Measurements from ENCODE around the gene NRAP. TPM values are rescaled to one million over a fixed set of nuclear protein-coding genes. Genes with fewer than 3 reads are reported as not detected.

The NRAP gene
- total RNA-seq, 1 experiment from 2014 or later = not detected

GRCh38 chr10:113600569-113600968 lies 63.3 kb downstream of the NRAP start:
- Histone ChIP-seq H4K20me1 (ENCODE audit: insufficient read depth) (no peaks in the 10 kb centered on the region), H3K4me2 (no peak overlapping the region), H2AFZ (no peak overlapping the region), H3K79me2 (ENCODE audit: low read depth) (no peaks in the 10 kb centered on the region), H3K27ac (no peak overlapping the region), H3F3A (ENCODE audit: insufficient read depth, low read depth) (no peaks in the 10 kb centered on the region), H3K9me3 (ENCODE audit: insufficient read depth, low read depth) (no peaks in the 10 kb centered on the region), H3K4me1 (replicated peaks; ENCODE audit: insufficient read depth) (no peaks in the 10 kb centered on the region), H3K9me2 (ENCODE audit: insufficient read depth) (no peaks in the 10 kb centered on the region), H3K4me3 (no peak overlapping the region), H3K27me3 (ENCODE audit: insufficient read depth, low read depth) (peaks cover 67% of the 10 kb centered on the region), H3K36me3 (ENCODE audit: low read depth) (no peaks in the 10 kb centered on the region)
- no peak for DNase-seq
- POLR2A ChIA-PET (ENCODE audit: unreplicated experiment) = no interaction called here
- CTCF ChIA-PET = no interaction called here
- intact Hi-C loops (cut with micrococcal nuclease; ENCODE audit: unreplicated experiment) = no loop called here
- no TSS peak for BruUV-seq (replicated peaks)
- no peak for TF ChIP-seq EZH2 (IDR thresholded peaks at IDR 0.05; ENCODE audit: low read depth)
- no peak for TF ChIP-seq CTCF (conservative IDR thresholded peaks at IDR 0.05)

- DNase-seq = no peak
- Histone ChIP-seq H4K20me1 (ENCODE audit: insufficient read depth) (no peaks in the 10 kb centered on the region), H3K27me3 (ENCODE audit: insufficient read depth, low read depth) (peaks cover 81% of the 10 kb centered on the region), H3F3A (ENCODE audit: insufficient read depth, low read depth) (no peaks in the 10 kb centered on the region), H3K4me1 (replicated peaks; ENCODE audit: insufficient read depth) (no peaks in the 10 kb centered on the region), H3K79me2 (ENCODE audit: low read depth) (no peaks in the 10 kb centered on the region), H3K9me2 (ENCODE audit: insufficient read depth) (no peaks in the 10 kb centered on the region), H2AFZ (no peak overlapping the region), H3K27ac (no peak overlapping the region), H3K9me3 (ENCODE audit: insufficient read depth, low read depth) (no peaks in the 10 kb centered on the region), H3K36me3 (ENCODE audit: low read depth) (no peaks in the 10 kb centered on the region), H3K4me2 (no peak overlapping the region), H3K4me3 (no peak overlapping the region)
- POLR2A ChIA-PET (ENCODE audit: unreplicated experiment) = no interaction called here
- BruUV-seq (replicated peaks) = no TSS peak
- TF ChIP-seq CTCF (conservative IDR thresholded peaks at IDR 0.05) (no peak), EZH2 (IDR thresholded peaks at IDR 0.05; ENCODE audit: low read depth) (no peak)
- intact Hi-C loops (cut with micrococcal nuclease; ENCODE audit: unreplicated experiment) = no loop called here
- CTCF ChIA-PET = no interaction called here
Measured at GRCh38 chr10:113594652-113595051, 69.2 kb downstream of the NRAP start.

GRCh38 chr10:113592380-113592779 lies 71.5 kb downstream of the NRAP start:
- Histone ChIP-seq H3K4me2 (no peak overlapping the region), H3F3A (ENCODE audit: insufficient read depth, low read depth) (no peaks in the 10 kb centered on the region), H3K9me3 (ENCODE audit: insufficient read depth, low read depth) (no peaks in the 10 kb centered on the region), H3K9me2 (ENCODE audit: insufficient read depth) (no peaks in the 10 kb centered on the region), H3K36me3 (ENCODE audit: low read depth) (no peaks in the 10 kb centered on the region), H4K20me1 (ENCODE audit: insufficient read depth) (no peaks in the 10 kb centered on the region), H3K27ac (no peak overlapping the region), H3K27me3 (ENCODE audit: insufficient read depth, low read depth) (peaks cover 58% of the 10 kb centered on the region), H2AFZ (no peak overlapping the region), H3K4me3 (no peak overlapping the region), H3K4me1 (replicated peaks; ENCODE audit: insufficient read depth) (no peaks in the 10 kb centered on the region), H3K79me2 (ENCODE audit: low read depth) (no peaks in the 10 kb centered on the region)
- BruUV-seq (replicated peaks) = no TSS peak
- no peak for DNase-seq
- ChIA-PET CTCF (no interaction called here), POLR2A (ENCODE audit: unreplicated experiment) (no interaction called here)
- TF ChIP-seq CTCF (conservative IDR thresholded peaks at IDR 0.05) (no peak), EZH2 (IDR thresholded peaks at IDR 0.05; ENCODE audit: low read depth) (no peak)
- intact Hi-C loops (cut with micrococcal nuclease; ENCODE audit: unreplicated experiment) = no loop called here
